AG09309 (cell line): ENCODE measurements around the gene ZFHX2.

Source experiments
- DNase-seq: peaks from one replicate; pipeline ENCODE4 v3.0.0-alpha.2; 2010; ENCODE audit warnings: low read depth
- H3K4me3 ChIP-seq: 2 replicates; pipeline ENCODE4 v1.5.1; 2011; ENCODE audit warnings: mild to moderate bottlenecking, low read depth, low read length, moderate library complexity; ENCODE audit not compliant: control insufficient read depth
- CTCF ChIP-seq: IDR thresholded peaks from 2 replicates; pipeline ENCODE4 v1.5.1; 2011; ENCODE audit warnings: mild to moderate bottlenecking, low read depth, low read length, inconsistent platforms; ENCODE audit not compliant: insufficient read depth, control insufficient read depth; ENCODE audit errors: missing control alignments

ZFHX2 gene

GRCh38 chr14:23570806-23571483 lies 19.4 kb upstream of the ZFHX2 start:
- H3K4me3 ChIP-seq, result no peak overlapping the region
- no peak for DNase-seq
- TF ChIP-seq CTCF, result no peak

GRCh38 chr14:23569443-23570151 lies 18.0 kb upstream of the ZFHX2 start:
- TF ChIP-seq CTCF, result no peak

GRCh38 chr14:23568600-23569331 lies 17.2 kb upstream of the ZFHX2 start:
- no peak overlapping the region for H3K4me3 ChIP-seq
- DNase-seq, result no peak
- peak; percentile 37 for TF ChIP-seq CTCF

More at GRCh38 chr14:23569443-23570151, 18.0 kb upstream of the ZFHX2 start:
- DNase-seq, result no peak
- no peak overlapping the region for H3K4me3 ChIP-seq

- H3K4me3 ChIP-seq, result no peak overlapping the region
- no peak for TF ChIP-seq CTCF
- no peak for DNase-seq
Measured at GRCh38 chr14:23568021-23568599, 16.5 kb upstream of the ZFHX2 start.

GRCh38 chr14:23567186-23568020 lies 15.8 kb upstream of the ZFHX2 start, which contains the start of gene AP1G2:
AP1G2 (minus strand) TSS chr14:23567791; CDS start chr14:23567314, 477 bp downstream.
- H3K4me3 ChIP-seq, result peak within 1 kb of the TSS; percentile 50
- no peak for TF ChIP-seq CTCF
- no peak for DNase-seq
